ENCODE results near the gene PAK6.

PAK6 gene

GRCh38 chr15:40310993-40311392 lies 72.1 kb downstream of the PAK6 start:
- DNase-seq (ENCODE audit: low read depth): no peak

DNA sequence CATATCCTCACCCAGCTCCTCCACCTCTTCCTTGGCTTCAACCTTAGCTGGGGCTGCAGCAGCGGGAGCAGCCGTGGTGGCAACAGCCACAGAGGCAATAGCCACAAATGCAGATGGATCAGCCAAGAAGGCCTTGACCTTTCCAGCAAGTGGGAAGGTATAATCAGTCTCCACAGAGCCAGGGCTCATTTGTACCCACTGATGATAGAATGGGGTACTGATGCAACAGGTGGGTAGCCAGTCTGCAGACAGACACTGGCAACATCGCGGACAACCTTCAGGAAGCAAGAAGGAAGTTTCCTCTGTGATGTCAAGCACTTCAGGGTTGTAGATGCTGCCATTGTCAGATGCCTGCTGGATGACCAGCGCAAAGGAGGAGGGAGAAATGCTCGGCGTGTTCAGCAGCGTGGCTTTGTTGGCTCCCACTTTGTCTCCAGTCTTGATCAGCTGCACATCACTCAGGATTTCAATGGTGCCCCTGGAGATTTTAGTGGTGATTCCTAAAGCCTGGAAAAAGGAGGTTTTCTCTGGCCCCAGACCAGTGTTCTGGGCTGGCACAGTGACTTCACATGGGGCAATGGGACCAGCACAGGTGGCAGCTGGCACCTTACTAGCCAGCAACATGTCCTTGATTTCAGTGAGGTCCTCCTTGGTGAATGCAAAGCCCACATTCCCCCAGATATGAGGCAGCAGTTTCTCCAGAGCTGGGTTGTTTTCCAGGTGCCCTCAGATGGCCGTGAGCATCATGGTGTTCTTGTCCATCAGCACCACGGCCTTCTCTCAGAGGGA lies 73.7 kb downstream of the PAK6 start:
- no peak for DNase-seq (ENCODE audit: low read depth)

- no peak for DNase-seq (ENCODE audit: low read depth)
Measured at GRCh38 chr15:40313531-40314398, 74.9 kb downstream of the PAK6 start.

DNA sequence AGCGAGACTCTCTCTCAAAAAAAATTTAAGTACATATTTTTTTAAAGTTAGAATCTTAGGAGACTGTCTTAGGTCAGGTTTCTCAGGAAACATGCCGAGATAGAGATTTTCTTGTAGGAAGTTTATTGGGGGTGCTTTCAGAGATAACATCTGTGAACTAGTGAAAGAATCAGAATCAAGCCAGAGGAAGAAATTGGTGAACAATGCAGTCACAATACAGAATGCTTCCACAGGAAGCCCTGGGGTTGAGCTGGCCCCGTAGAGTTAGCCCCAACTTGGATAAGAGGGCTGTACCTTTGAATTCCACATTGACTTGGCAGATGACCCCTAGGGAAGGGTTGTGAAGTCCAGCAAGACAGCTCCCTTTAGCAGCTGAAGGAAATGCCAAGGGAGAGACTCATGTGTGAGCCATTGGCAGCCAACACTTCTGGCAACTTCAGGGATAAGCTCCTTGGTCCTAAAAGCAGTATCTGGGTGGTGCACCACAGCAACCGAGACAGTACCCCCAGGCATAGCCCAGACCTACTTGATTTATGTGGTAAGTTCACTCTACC lies 75.9 kb downstream of the PAK6 start:
- no peak for DNase-seq (ENCODE audit: low read depth)

- DNase-seq (ENCODE audit: low read depth): no peak
Measured at GRCh38 chr15:40316931-40317330, 78.1 kb downstream of the PAK6 start.

GRCh38 chr15:40317580-40317979 lies 78.7 kb downstream of the PAK6 start:
- DNase-seq (ENCODE audit: low read depth): no peak

DNA sequence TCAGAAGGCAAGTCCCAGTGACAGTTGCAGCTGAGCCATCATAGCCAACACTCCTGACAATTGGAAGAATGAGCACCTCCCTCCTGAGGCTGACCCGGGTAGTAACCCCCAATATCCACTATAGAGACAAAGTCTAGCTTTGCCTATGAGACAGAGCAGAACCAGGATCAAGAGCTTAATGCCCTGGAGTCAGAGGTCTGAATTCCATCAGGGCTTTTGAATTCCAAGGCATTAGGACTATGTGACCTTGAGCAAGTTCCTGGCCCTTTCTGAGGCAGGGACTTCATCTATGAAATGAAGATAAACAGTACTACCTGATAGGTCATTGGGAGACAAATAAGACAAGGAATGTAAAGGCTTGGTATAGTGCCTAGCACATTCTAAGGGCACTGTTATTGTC lies 81.5 kb downstream of the PAK6 start:
- DNase-seq (ENCODE audit: low read depth): no peak

DNA sequence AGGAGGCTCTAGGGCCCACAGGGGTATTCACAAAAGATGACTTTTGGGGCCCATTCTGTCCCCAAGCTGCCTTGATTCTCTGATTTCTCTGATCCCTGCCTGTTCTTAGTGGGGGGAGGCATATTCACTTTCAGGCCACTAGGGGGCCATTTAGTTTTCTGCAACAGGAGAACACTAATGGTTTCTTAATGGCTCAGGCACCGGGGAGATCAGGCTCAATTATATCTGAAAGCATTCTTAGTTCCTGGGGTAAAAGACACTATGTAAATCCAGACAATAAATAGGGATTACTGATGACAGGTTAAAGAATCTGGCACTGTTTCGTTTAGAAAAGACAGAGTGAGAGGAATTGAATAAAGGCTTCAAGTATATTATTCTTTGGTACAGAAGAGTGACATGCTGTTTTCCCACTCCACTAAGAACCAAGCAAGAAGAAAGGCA lies 82.1 kb downstream of the PAK6 start:
- no peak for DNase-seq (ENCODE audit: low read depth)

DNA sequence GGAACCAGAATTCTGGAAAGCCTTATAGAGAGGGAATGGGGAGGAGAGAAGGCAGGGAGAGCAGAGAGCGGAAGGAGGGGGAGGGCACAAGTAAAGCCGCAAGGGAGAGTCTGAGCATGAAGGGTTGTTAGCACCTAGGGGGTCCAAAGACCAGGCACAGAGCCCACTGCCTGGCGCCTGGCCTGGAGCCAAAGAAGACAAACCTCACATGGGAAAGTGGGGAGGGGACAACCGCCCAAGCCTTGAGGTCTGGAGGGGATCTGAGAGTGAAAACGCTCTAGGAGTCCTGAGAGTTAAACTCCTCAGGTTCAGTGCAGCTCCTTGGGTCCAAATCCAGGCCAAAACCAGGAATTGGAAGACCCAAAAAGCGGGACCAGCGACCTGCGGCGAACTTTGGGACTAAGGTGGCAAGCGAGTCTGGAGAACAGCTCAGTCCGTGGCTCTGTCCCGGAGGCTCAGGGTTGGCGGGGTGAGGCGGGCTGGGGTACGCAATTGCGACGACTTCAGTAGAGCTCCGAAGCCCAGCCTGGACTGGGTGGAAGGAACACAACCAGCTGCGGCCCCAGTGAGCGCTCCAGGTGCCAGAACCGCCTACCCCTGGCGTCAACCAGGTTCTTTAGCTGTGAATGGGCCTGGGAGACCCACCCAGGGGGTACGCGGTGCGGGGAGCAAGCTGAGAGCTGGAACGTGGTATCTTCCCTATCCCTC lies 83.8 kb downstream of the PAK6 start:
- no peak for DNase-seq (ENCODE audit: low read depth)

DNA sequence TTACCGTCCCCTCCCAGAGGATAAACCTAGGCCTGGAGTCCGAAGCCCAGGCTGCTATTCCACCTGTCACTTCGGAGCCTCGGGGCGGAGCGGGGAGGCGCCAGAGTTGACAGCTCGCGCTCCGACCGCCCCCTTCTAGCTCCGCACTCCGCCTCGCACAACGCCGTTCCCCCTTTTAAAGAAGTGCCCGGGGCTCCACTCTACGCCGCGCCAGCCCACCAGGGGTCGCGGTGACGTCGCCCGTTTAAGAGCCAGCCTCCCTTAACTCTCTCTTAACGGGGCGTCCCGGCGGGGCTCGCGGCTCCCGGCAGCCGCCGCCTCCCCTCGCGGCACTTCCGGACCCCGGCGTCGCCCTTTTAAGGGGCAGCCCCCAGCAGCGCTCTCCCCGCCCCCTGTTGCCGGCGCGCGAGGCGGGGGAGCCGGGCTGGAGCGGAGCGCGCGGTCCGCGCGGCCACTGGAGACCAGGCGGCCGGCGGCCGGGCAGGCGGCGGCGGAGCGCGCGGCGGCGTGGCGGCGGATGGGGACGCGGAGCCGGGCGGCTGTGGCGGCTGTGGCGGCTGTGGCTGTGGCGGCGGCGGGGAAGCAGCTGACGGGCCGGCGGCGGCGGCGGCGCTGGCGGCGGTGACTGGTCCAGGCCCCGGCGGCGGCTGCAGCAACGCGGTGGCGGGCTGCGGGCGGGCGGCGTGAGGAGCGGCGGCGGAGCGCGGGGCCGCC lies 84.5 kb downstream of the PAK6 start, which contains the start of gene INAFM2:
TSS of gene INAFM2 (plus strand) at position 454 of the 714 bp plus-strand sequence. CDS start 364 bp downstream, outside the sequence.
- peak; percentile 84 for DNase-seq (ENCODE audit: low read depth)

DNA sequence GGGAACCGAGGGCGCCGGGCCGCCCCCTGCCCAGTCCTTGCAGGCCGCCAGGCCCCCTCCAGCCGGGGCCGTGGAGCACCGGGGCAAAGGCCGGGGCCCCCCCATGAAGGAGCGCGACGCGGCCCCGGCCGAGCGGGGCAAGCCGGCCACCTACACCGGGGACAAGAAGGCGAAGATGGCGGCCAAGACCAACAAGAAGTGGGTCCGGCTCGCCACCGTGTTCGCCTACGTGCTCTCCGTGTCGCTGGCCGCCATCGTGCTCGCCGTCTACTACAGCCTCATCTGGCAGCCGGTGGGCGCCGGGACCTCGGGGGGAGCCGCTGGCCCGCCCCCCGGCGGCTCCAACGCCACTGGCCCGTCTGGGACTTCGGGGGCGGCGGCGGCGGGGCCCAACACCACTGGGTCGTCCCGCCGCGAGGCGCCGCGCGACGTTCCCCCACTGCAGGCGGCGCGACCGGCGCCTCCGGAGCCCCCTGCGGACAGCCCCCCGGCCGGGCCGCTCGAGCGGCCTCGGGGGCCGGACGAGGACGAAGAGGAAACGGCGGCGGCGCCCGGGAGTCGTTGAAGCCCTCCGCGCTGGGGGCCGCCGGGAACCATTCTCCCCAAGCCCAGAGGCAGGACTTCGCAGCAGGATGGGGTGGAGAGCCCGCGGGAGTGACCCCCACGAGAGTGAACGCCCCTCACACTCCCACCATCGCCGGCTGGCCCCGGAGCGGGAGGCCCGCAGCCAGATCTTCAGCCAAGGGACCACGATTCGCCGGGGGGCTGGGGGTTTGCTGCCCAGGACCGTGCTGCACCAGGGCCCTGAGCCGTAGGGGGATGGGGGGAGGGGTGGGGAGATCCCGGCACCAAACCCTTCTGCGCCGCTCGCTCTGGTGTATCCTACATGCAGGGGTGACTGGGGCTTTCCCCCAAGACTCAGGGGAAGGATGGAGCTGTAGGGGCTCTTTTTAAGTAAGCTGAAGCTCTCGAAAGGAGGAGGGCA lies 85.4 kb downstream of the PAK6 start:
- no peak for DNase-seq (ENCODE audit: low read depth)

DNA sequence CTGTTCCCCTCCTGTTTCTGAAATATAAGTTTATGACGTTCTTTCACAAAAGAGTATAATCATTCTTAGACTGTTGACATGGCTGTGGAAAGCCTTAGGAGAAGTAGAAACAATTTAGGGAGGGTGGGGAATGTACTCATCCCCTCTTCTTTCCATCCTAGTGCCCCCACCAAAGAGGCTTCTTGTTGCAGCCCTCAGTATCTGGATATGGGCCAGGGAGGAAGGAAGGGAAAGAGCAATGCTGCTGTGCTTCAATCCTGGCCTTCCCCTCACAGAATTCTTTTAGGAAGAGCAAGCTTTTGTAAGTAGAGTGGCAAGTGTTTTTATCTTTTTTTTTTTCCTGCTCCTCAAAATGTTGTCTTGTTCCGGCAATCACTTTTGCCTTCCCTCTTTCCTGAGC lies 86.3 kb downstream of the PAK6 start:
- DNase-seq (ENCODE audit: low read depth): no peak

DNA sequence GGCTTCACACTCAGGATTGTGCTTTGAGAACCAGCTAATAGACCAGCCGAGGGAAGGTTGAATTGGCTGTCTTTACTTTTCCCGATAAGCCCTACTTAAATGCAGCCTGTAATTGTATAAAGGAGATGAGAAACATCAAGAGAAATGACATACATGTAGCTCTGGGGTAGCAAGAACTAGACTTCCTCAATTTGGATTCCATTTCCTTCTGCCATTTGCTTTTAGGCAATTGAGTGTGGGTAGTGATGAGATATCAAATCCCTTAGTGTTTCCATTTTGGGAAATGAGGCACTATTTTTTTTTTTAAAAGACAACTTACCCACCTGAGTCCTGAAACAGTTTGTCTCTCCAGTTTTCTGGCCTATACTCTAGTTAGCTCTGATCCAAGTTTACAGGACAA lies 86.8 kb downstream of the PAK6 start:
- no peak for DNase-seq (ENCODE audit: low read depth)
